SK-N-SH treated with all-trans-retinoic acid at 6 μM for 48 hours (cell line): ENCODE data around the gene PDCD7.

Source experiments
- BACH2 ChIP-seq: fragments of 250-450 bp; sonication (Bioruptor Pico); IDR thresholded peaks from 2 replicates; pipeline ENCODE4 v1.9.0; 2021; ENCODE audit warnings: mild to moderate bottlenecking, borderline replicate concordance
- ZNF565 ChIP-seq: fragments of 450-650 bp; formaldehyde crosslinking; conservative IDR thresholded peaks from 2 replicates; pipeline ENCODE4 v1.5.0; 2020; ENCODE audit warnings: low read depth, mild to moderate bottlenecking, moderate library complexity

DNA sequence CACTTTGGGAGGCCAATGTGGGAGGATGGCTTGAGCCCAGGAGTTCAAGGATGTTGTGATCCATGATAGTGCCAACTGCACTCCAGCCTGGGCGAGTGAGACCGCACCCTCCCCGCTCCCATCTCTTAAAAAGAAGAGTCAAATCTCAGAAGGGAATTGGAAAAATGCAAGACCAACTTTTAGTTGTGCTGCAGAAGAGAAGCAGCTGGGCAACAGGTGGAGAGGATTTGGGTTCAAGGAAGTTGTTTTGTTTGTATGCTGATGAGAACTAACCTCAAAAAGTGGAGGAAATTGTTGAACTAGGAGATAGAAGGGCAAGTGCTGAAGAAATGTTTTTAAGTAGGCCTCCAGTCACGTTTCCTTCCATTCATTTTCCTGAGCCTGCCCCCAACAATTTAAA, 12.8 kb upstream of the PDCD7 start:
- TF ChIP-seq BACH2 (CRISPR knock-in tag) (no peak), ZNF565 (no peak)
